ENCODE data around the gene PLXDC1.

PLXDC1 gene

GRCh38 chr17:39094607-39095308, 56.7 kb downstream of the PLXDC1 start:
- peaks cover 72% of the 10 kb centered on the region for H3K27me3 ChIP-seq
- no peak overlapping the region for H3K4me3 ChIP-seq (ENCODE audit: low read depth in 1 of 2, low read length in 1 of 2)

DNA sequence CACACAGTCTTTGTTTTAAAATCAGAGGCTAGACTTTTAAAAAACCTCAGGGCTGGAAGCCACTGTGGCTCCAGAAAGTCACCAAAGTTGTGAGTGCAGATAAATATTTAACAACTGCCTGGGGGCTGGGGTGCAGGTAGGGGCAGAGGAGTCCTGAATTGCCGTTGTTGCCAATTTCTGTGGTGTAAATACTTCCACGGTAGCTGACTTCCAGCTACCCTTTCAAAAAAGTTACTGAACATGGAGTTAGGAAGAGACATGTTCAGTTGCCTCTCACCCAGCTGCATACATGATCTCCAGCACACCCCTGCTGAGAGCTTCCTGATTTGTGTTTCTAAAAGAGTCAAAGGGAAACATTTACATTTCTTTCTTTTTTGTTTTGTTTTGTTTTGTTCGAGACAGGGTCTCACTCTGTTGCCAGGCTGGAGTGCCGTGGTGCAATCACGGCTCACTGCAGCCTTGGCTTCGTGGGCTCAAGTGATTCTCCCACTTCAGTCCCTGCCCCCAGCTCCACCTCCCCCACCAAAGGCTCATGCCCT, 58.7 kb downstream of the PLXDC1 start:
- H3K4me1 ChIP-seq (ENCODE audit: control insufficient read depth in 1 of 2, insufficient read depth in 1 of 2, low read depth in 1 of 2, low read length in 1 of 2) = peaks cover 0 to 4% of the 10 kb centered on the region in 2 experiments
- H3K4me3 ChIP-seq (ENCODE audit: low read depth in 1 of 2, low read length in 1 of 2) = no peak overlapping the region
- H3K27me3 ChIP-seq = peaks cover 52% of the 10 kb centered on the region
- TF ChIP-seq, protein P1, sequence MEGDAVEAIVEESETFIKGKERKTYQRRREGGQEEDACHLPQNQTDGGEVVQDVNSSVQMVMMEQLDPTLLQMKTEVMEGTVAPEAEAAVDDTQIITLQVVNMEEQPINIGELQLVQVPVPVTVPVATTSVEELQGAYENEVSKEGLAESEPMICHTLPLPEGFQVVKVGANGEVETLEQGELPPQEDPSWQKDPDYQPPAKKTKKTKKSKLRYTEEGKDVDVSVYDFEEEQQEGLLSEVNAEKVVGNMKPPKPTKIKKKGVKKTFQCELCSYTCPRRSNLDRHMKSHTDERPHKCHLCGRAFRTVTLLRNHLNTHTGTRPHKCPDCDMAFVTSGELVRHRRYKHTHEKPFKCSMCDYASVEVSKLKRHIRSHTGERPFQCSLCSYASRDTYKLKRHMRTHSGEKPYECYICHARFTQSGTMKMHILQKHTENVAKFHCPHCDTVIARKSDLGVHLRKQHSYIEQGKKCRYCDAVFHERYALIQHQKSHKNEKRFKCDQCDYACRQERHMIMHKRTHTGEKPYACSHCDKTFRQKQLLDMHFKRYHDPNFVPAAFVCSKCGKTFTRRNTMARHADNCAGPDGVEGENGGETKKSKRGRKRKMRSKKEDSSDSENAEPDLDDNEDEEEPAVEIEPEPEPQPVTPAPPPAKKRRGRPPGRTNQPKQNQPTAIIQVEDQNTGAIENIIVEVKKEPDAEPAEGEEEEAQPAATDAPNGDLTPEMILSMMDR (IDR thresholded peaks at IDR 0.05) = no peak
- H3K9me3 ChIP-seq = no peaks in the 10 kb centered on the region
- no peak overlapping the region for H3K27ac ChIP-seq
- no peaks in the 10 kb centered on the region for H3K36me3 ChIP-seq

More at GRCh38 chr17:39094607-39095308, 56.7 kb downstream of the PLXDC1 start:
- no peaks in the 10 kb centered on the region for H3K9me3 ChIP-seq
- TF ChIP-seq, protein P1 (IDR thresholded peaks at IDR 0.05) = no peak
- peaks cover 0 to 4% of the 10 kb centered on the region in 2 experiments for H3K4me1 ChIP-seq (ENCODE audit: control insufficient read depth in 1 of 2, insufficient read depth in 1 of 2, low read depth in 1 of 2, low read length in 1 of 2)
- no peaks in the 10 kb centered on the region for H3K36me3 ChIP-seq
- H3K27ac ChIP-seq = no peak overlapping the region

DNA sequence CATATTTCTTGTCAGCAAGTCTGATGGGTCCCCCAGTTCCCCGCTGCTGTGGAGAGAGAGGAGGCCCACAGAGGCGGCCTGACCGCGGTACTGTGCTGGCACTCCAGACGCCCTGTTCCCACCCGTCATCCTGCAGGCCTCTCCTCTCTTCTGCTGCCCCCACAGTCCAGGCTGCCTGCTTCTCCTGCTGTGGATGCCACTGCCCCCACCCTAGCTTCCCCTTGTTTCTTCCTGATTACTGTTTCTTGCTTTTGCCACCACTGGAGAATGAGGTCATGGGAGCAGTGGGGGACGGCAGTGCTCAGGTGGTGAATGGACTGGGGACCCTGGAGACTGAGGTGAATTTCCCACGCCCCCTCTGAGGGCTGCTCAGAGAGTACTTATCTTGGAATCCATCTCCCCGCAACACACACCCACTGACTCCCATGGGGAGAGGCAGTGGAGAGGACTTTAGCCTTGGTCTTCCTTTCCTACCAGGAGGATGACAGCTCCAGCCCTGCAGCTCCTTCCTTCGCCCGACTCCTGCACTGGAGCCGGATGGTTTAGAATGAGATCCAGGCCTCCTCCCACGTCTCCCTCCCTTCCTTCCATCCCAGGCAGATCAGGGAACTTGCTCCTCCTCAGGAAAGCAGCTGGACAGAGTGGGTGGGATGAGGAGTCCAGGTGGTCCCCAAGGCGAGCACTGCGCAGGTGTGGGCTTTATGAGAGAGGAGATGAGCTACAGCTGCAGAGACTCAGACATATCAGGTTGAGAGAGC, 60.4 kb downstream of the PLXDC1 start:
- Histone ChIP-seq H3K27ac (no peak overlapping the region), H3K4me3 (ENCODE audit: low read depth in 1 of 2, low read length in 1 of 2) (no peak overlapping the region), H3K4me1 (ENCODE audit: control insufficient read depth in 1 of 2, insufficient read depth in 1 of 2, low read depth in 1 of 2, low read length in 1 of 2) (no peaks in the 10 kb centered on the region), H3K36me3 (no peaks in the 10 kb centered on the region), H3K9me3 (no peaks in the 10 kb centered on the region), H3K27me3 (peaks cover 37% of the 10 kb centered on the region)
- TF ChIP-seq, protein P1 (IDR thresholded peaks at IDR 0.05) = no peak

DNA sequence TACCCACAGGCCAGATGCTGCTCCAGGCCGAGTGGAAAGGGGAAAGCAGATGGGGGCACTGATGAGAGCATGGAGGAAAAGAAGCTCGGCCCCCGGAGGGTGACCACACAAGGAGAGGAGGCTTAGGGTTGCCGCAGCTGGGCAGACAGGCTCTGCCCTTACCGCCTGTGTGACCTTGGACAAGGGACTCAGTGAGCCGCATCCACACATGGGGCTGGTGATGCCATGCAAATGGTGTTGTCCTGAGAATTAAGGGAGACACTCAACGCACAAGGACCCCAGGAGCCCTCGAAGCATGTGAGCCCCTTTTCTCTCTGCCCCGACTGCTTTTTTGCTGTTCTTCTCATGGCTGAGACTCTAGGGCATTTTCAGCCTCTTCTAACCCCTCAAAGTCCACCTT, 61.0 kb downstream of the PLXDC1 start:
- TF ChIP-seq, protein P1 (IDR thresholded peaks at IDR 0.05) = no peak
- Histone ChIP-seq H3K4me1 (ENCODE audit: control insufficient read depth in 1 of 2, insufficient read depth in 1 of 2, low read depth in 1 of 2, low read length in 1 of 2) (no peaks in the 10 kb centered on the region), H3K9me3 (no peaks in the 10 kb centered on the region), H3K27ac (no peak overlapping the region), H3K4me3 (ENCODE audit: low read depth in 1 of 2, low read length in 1 of 2) (no peak overlapping the region), H3K27me3 (peaks cover 30% of the 10 kb centered on the region), H3K36me3 (no peaks in the 10 kb centered on the region)

- Histone ChIP-seq H3K27me3 (peaks cover 8% of the 10 kb centered on the region), H3K9me3 (no peaks in the 10 kb centered on the region), H3K4me3 (ENCODE audit: low read depth in 1 of 2, low read length in 1 of 2) (no peak overlapping the region), H3K27ac (no peak overlapping the region), H3K4me1 (ENCODE audit: control insufficient read depth in 1 of 2, insufficient read depth in 1 of 2, low read depth in 1 of 2, low read length in 1 of 2) (no peaks in the 10 kb centered on the region), H3K36me3 (no peaks in the 10 kb centered on the region)
- TF ChIP-seq, protein P1 (IDR thresholded peaks at IDR 0.05) = no peak
Measured at GRCh38 chr17:39084558-39084957, 66.9 kb downstream of the PLXDC1 start.
